ENCODE data around the gene ADD2.

ADD2 gene

DNA sequence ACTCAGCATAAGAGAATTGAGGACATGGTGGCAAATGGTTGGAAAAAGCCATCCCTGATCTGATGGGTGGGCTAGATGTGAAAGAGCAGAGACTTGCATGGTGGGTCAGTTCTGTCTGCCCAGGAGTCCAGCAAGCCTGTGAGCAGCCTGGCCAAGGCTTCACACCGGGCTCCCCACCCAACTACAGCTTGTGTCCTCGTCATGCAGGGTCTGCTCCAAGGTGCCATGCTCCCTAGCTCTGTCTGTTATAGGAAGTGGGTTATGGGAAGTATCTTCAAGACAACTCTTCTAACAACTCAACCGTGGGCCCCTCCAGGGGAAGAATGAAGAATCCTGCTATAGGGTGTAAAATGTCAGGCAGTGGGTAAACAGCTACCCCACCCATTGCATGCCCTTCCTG, 97.4 kb downstream of the ADD2 start:
- no peak for TF ChIP-seq CTCF (IDR thresholded peaks at IDR 0.05; ENCODE audit: low read depth, low read length)
- no peak for DNase-seq (ENCODE audit: extremely low read depth, low read depth)

GRCh38 chr2:70670202-70670601, 97.8 kb downstream of the ADD2 start:
- DNase-seq (ENCODE audit: extremely low read depth, low read depth): no peak
- no peak for TF ChIP-seq CTCF (IDR thresholded peaks at IDR 0.05; ENCODE audit: low read depth, low read length)

DNA sequence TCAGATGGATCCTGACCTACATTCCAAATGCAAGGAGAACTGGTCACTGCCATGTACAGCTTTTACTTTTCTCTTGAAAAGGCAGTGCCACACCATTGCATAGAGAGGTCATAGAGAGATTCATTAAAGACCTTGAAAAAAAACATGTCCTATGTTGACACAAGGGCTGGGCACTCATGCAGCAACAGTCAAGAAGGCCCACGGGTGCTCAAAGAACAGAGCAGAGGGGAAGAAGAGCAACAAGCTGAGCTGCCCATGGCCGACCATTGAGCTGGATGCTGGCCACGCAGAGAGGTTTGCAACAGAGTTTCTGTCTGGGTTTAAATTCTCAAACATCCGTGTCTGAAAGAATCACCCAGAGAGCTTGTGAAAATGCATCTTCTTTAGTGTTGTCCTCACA, 99.1 kb downstream of the ADD2 start:
- no peak for TF ChIP-seq CTCF (IDR thresholded peaks at IDR 0.05; ENCODE audit: low read depth, low read length)
- no peak for DNase-seq (ENCODE audit: extremely low read depth, low read depth)

DNA sequence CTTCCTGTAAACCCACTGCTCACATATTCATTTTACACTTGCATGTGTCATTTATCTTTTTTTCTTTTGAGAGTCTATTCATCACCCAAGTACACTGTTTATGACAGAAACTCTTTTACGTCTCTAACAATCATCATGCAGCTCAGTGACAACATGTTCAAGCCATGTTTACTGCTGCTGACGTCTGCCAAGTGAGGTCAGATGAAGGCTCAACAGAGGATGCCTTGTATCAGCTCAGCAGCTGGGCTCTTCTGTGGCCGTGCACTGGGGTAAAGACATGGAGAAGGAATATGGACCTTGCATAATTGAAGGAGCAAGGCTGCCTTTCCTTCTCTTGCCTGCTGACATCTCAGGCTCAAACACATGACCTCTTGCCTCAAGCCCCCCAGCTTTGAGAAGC, 99.6 kb downstream of the ADD2 start:
- no peak for DNase-seq (ENCODE audit: extremely low read depth, low read depth)
- TF ChIP-seq CTCF (IDR thresholded peaks at IDR 0.05; ENCODE audit: low read depth, low read length): no peak

DNA sequence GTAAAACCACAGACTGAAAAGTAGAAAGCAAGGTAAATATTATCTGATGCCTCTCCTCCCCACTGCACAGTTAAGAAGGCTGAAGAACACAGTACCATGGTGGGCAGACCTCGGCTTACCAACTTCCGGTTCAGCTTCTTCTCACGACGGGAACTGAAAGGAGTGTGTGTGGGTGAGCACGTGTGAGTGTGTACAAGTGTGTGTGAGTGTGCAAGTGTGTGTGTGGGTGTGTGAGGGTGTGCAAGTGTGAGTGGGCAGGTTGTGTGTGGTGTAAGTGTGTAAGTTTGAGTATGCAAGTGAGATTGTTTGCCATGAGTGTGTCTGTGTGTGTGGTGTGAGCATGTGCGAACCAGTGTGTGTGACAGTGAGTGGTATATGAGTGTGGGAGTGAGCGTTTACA, 103.5 kb downstream of the ADD2 start:
- no peak for DNase-seq (ENCODE audit: extremely low read depth, low read depth)
- TF ChIP-seq CTCF (IDR thresholded peaks at IDR 0.05; ENCODE audit: low read depth, low read length): no peak

DNA sequence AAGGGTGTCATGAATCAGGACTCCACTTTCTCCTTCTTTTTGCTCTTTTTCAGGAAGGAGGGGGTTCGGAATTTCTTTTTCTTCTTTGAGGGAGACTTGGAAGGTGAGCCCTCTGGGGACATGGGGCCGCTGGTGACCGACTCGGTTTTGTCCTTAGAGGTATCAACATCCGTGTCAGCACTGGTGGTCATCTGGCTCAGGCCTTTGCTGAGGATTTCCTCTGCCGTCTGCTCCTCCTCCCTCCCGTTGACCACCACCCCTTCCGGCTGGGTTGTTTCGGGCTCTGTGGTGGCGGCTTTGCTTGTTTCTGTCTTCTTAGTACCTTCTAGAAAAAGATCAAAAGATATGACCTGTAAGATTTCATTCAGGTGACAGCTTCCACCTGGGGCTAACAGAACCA, 104.6 kb downstream of the ADD2 start:
- DNase-seq (ENCODE audit: extremely low read depth, low read depth): no peak
- no peak for TF ChIP-seq CTCF (IDR thresholded peaks at IDR 0.05; ENCODE audit: low read depth, low read length)

DNA sequence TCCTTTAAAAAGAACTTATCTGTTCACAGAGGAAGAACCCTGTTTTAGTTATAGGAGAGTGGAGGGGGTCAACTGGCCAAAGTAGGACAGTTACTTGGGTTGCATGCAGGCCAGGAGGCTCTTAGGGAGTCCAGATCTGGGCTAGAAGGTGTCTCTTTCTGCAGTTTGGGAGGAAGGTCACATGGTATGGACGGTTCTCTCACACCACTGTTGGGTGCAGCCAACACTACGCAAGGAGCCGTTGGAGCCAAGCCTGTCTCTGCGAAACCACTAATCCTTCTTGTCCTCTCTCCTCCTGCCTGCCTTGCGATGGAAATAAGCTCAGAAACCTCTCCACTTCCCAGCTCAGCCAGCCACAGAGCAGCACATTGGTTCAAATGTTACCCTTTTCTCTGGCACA, 108.4 kb downstream of the ADD2 start:
- no peak for TF ChIP-seq CTCF (IDR thresholded peaks at IDR 0.05; ENCODE audit: low read depth, low read length)
- no peak for DNase-seq (ENCODE audit: extremely low read depth, low read depth)
